Measurements from ENCODE around the gene PDF.

DNA sequence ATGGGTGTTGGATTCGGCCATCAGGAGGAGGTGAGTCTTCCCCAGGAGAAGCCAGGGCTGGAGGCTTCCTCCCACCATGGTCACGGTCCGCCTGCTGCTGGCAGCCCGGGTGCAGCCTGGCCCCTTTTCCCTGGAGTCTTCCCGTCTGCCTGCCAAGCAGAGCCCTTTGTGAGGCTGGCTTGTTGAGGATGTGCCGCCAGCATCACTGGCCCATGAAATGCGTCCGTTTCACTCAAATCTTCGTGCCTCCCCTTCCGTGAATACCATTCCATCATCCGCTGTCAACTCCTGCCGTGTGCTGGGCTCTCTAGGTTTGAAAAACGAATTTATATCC, 9.7 kb downstream of the PDF start:
- no peak for TF ChIP-seq YY1 (IDR thresholded peaks at IDR 0.05; ENCODE audit: insufficient read depth, insufficient read length)
- TF ChIP-seq ZNF274 (IDR thresholded peaks at IDR 0.05; ENCODE audit: low read depth, low read length) = no peak
